Adrenal gland (tissue), 5 donors: ENCODE measurements around the gene FAM110C.

Experiments used
- POLR2A ChIP-seq, 2 donors: fragments of 450-650 bp; IDR thresholded peaks; one replicate each; pipeline ENCODE4 v1.6.1; 2017; ENCODE audit warnings: antibody characterized with exemption in 2 of 2, mild to moderate bottlenecking in 2 of 2, moderate library complexity in 1 of 2
- TF ChIP-seq, protein P1 (sequence below), 6 experiments: fragments of 450-650 bp in 4 of 6; fragments of 200-600 bp in 2 of 6; sonication (generic) in 1 of 6; IDR thresholded peaks; 1 replicate in 5 of 6; 2 replicates in 1 of 6; pipeline versions ENCODE4 v1.5.1 to v1.8.0; 2016 to 2021; ENCODE audit warnings: antibody characterized with exemption in 6 of 6, mild to moderate bottlenecking in 2 of 6, moderate library complexity in 1 of 6
- donor health status: DM: no; HTN: no; CAD: no.

DNA sequence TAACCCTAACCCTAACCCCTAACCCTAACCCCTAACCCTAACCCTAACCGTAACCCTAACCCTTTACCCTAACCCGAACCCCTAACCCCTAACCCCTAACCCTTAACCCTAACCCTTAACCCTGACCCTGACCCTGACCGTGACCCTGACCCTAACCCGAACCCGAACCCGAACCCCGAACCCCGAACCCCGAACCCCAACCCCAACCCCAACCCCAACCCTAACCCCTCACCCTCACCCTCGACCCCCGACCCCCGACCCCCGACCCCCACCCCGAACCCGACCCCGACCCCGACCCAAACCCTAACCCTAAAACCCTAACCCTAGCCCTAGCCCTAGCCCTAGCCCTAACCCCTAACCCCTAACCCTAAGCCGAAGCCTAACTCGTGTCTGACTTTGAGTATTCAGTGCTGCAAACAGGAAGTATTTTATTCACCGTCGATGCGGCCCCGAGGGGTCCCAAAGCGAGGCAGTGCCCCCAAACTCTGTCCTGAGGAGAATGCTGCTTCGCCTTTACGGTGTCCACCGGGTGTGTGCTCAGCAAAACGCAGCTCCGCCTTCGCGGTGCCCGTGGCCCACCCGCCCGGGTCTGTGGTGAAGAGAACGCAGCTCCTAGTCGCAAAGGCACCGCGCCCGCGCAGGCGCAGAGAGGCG is 36.0 kb downstream of the FAM110C start:
- TF ChIP-seq, protein P1, sequence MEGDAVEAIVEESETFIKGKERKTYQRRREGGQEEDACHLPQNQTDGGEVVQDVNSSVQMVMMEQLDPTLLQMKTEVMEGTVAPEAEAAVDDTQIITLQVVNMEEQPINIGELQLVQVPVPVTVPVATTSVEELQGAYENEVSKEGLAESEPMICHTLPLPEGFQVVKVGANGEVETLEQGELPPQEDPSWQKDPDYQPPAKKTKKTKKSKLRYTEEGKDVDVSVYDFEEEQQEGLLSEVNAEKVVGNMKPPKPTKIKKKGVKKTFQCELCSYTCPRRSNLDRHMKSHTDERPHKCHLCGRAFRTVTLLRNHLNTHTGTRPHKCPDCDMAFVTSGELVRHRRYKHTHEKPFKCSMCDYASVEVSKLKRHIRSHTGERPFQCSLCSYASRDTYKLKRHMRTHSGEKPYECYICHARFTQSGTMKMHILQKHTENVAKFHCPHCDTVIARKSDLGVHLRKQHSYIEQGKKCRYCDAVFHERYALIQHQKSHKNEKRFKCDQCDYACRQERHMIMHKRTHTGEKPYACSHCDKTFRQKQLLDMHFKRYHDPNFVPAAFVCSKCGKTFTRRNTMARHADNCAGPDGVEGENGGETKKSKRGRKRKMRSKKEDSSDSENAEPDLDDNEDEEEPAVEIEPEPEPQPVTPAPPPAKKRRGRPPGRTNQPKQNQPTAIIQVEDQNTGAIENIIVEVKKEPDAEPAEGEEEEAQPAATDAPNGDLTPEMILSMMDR (IDR thresholded peaks at IDR 0.05) = no peak
- no peak for TF ChIP-seq POLR2A (IDR thresholded peaks at IDR 0.05)
